Measurements from ENCODE around the gene ZNF678.

GRCh38 chr1:227567256-227567655 lies 3.9 kb downstream of the ZNF678 start:
- TF ChIP-seq POLR2A (IDR thresholded peaks at IDR 0.05) = no peak
- TF ChIP-seq CTCF (IDR thresholded peaks at IDR 0.05) = no peak
